LNCaP clone FGC (cell line): Measurements from ENCODE around the gene PWWP2B.

Experiments
- DNase-seq: peaks from one replicate; pipeline ENCODE4 v3.0.0-alpha.2; 2011; ENCODE audit warnings: low read depth
- H3K4me3 ChIP-seq: 2 replicates; pipeline ENCODE4 v1.5.1; 2011; ENCODE audit warnings: mild to moderate bottlenecking, low read depth, low read length, control low read depth
- TF ChIP-seq, protein P1 (sequence below): IDR thresholded peaks from 2 replicates; pipeline ENCODE4 v1.5.1; 2012; ENCODE audit warnings: mild to moderate bottlenecking; ENCODE audit not compliant: control insufficient read depth, insufficient read depth; ENCODE audit errors: extremely low read depth

The PWWP2B gene

DNA sequence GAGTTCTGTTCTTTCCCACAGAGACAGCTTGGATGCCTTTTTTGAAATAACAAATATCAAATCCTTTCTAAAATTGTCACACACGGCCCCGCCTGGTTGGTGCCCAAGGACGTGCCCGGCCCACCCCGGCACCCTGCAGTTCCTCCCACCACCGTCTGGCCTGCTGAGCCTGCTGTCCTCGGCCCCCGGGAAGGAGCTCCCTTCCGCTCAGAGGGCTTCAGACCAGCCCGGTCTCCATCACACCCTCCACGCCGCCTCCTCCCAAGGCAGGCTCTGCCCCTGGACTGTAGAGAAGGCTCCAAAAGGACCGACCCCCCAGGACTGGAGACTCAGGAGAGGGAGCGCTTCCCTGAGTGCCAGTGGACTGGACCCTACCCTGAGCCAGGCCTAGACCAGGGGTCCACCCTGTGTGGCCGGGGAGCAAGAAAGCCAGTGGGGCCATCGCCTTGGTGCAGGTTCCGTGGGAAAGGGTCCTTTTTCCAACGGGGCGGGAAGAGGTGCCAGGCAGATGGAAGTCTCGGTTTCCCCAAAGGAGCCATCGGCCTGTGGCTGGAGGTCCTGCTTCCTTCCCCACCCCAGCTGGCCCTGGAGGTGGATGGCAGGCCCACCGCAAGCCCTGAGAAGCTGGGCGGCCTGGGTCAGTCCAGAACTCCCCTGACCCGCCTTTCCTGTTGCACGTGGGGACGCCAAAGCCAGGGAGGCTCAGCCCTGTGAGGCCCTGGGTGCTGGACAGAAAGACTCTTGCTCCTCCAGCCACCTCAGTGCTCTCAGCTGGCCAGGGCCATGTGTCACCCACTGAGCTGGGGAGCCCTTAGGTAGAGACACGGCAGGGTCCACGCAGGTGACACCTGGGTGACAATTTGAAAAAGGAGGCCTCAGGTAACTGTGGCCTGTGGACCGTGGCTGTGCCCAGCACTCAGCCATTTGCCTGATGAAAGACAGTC is 69.8 kb downstream of the PWWP2B start:
- no peak for DNase-seq
- H3K4me3 ChIP-seq = no peak overlapping the region
- TF ChIP-seq, protein P1, sequence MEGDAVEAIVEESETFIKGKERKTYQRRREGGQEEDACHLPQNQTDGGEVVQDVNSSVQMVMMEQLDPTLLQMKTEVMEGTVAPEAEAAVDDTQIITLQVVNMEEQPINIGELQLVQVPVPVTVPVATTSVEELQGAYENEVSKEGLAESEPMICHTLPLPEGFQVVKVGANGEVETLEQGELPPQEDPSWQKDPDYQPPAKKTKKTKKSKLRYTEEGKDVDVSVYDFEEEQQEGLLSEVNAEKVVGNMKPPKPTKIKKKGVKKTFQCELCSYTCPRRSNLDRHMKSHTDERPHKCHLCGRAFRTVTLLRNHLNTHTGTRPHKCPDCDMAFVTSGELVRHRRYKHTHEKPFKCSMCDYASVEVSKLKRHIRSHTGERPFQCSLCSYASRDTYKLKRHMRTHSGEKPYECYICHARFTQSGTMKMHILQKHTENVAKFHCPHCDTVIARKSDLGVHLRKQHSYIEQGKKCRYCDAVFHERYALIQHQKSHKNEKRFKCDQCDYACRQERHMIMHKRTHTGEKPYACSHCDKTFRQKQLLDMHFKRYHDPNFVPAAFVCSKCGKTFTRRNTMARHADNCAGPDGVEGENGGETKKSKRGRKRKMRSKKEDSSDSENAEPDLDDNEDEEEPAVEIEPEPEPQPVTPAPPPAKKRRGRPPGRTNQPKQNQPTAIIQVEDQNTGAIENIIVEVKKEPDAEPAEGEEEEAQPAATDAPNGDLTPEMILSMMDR = no peak
